ENCODE results near the gene IGF2R.
"Not testable (repeated sequence)": the region's sequence is repeated elsewhere in the genome, so short reads cannot be mapped to it uniquely, and the experiment has no call there.

Gene IGF2R

GRCh38 chr6:159953091-159953601, 15.7 kb upstream of the IGF2R start:
- FAIRE-seq (no peak), DNase-seq (ENCODE audit: low spot score) (no peak)

DNA sequence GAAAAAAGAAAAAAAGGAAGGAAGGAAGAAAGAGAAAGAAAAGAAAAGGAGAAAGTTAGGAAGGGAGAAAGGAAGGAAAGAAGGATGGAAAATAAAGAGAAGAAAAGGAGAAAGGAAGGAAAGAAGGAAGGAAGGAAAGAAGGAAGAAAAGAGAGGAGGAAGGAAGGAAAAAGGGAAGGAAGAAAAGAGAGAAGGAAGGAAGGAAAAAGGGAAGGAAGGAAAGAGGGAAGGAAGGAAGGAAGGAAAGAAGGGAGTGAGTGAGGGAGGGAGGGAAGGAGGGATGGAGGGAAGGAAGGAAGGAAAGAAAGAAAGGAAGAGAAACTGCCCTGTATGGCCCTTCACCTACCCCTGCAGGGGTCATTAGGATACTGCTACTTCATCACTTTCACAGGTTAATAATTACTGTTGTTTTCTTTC, 12.9 kb upstream of the IGF2R start:
- no peak for DNase-seq (ENCODE audit: low spot score)
- no peak for FAIRE-seq

- no peak for FAIRE-seq
- DNase-seq (ENCODE audit: low spot score): no peak
These were observed 11.7 kb upstream of the IGF2R start for GRCh38 chr6:159957071-159957673.

DNA sequence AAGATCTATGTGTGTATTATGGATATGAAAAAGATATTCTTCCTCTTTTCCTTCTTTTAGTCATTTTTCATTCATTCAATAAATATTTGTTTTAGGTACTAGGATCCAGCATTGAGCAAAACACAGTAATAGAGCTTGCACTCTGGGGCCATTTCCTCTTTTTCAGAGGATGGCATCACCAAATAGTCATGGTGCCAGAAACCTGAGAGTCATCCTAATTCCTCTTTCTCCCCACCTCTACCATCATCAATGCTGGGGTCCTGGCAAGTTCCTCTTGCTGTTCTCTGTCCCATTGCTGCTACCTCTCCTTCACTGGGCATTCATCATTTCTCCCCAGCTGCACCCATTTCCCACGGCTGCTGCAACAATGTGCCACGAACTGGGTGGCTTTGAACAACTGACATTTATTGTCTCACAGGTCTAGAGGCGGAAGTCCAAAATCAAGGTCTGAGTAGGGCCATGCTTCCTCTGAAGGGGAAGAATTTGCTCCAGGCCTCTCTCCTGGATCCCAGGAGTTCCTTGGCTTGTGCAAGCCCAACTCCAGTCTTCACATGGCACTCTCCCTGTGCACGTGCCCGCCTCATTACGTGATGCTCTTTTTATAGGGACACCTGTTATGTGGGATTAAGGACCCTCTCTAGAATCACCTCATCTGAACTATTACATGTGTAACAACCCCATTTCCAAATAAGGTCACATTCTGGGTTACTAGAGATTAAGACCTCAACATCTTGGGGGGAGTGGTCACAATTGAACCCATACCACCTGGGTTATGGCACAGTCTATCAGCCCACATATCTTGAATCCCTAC, 9.5 kb upstream of the IGF2R start:
- FAIRE-seq (no peak), DNase-seq (ENCODE audit: low spot score) (no peak)

DNA sequence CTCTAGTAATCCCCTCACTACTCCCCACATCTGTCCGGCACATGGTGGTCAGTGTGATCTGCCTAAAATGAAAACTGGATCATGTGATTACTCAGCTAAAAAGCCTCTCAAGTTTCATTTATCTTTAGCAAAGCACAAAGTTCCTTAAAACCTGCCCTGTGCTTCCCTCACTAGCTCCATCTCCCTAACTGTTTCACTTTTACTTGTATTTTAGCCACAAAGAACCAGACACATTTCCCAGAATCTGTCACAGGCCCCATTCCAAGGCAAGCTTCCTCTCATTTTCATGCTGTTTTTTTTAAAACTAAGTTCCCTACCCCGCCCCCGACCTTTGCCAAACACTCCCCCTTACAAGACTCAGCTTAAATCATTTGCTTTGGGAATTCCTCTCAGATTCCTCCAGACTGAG, 8.9 kb upstream of the IGF2R start:
- FAIRE-seq (no peak), DNase-seq (ENCODE audit: low spot score) (no peak)

DNA sequence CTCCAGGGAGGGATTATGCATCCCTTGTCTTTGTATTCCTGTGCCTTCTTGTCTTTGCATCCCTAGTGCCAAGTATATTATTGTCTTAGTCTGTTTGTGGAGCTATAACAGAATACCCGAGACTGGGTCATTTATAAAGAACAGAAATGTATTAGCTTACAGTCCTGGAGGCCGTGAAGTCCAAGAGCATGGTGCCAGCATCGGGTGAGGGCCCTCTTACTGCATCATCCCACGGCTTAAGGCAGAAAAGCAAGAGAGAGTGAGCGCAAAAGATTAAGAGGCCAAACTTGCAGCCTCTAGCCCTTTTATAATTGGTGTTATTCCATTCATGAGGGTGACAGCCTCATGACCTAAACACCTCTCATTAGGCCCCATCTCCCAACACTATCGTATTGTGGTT, 8.4 kb upstream of the IGF2R start:
- DNase-seq (ENCODE audit: low spot score): no peak
- no peak for FAIRE-seq

GRCh38 chr6:159961528-159961927, 7.4 kb upstream of the IGF2R start:
- FAIRE-seq: no peak

GRCh38 chr6:159963111-159963510, 5.8 kb upstream of the IGF2R start:
- no peak for DNase-seq (ENCODE audit: low spot score)
- FAIRE-seq: no peak

More at GRCh38 chr6:159961528-159961927, 7.4 kb upstream of the IGF2R start:
- DNase-seq (ENCODE audit: low spot score): peak; percentile 47

GRCh38 chr6:159964046-159964445, 4.8 kb upstream of the IGF2R start:
- no peak for FAIRE-seq
- no peak for DNase-seq (ENCODE audit: low spot score)

DNA sequence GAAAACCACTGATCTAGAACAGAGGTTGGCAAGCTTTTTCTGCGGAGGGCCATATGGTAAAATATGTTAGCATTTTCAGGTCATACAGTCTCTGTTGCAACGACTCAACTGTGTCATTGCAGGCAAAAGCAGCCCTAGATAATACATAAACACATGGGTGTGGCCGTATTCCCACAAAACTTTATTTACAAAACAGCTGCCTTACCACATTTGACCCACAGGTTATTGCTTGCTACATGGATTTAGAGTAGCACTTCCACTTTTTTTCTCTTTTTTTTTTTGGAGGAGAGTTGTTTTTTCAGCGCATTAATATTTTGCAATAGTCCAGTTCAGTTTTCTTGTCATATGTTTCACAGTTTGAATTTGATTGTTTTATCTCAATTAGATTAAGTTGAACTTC, 2.5 kb upstream of the IGF2R start:
- no peak for FAIRE-seq

DNA sequence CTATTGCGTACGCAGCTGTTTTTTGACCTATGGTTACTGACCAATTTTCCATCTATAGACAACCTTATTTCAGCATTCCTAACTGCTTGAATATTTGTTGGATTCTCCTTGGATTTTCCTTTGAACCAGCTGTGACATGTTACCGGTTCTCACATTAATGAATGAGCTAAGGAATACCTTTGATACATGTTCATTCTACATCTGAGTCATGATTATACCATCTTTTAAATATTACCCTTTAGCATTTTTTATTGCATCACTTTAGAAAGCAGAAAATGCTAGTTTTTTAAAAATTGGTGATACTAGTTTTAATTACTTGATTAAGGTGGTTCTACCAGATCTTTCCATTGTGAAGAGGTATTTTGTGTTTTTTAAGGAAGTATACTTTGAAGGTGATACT, 1.9 kb upstream of the IGF2R start:
- DNase-seq (ENCODE audit: low spot score): no peak
- FAIRE-seq: no peak

More for the DNA sequence above, 2.5 kb upstream of the IGF2R start:
- DNase-seq (ENCODE audit: low spot score): no peak

GRCh38 chr6:159967621-159968020, 1.3 kb upstream of the IGF2R start:
- DNase-seq (ENCODE audit: low spot score); FAIRE-seq: not testable (repeated sequence)

- FAIRE-seq (no peak), DNase-seq (ENCODE audit: low spot score) (no peak)
These were observed 476 bp downstream of the IGF2R start for GRCh38 chr6:159969204-159969912.

- peak; percentile 23 for FAIRE-seq
- DNase-seq (ENCODE audit: low spot score): peak; percentile 68
These were observed 1.0 kb downstream of the IGF2R start for GRCh38 chr6:159969921-159970320.

DNA sequence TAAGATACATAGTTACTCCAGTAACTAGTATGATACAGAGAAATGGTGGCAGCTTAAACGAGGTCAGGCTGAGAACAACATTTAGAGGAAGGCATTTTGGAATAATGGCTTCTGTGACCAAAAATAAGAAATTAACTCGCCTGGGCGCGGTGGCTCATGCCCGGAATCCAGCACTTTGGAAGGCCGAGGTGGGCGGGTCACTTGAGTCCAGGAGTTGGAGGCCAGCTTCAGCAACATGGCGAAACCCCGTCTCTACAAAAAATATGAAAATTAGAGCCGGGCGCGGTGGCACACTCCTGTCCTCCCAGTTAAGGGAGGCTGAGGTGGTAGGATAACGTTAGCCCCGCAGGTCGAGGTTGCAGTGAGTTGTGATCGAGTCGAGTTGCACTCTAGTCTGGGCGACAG, 1.8 kb downstream of the IGF2R start:
- DNase-seq (ENCODE audit: low spot score): no peak
- no peak for FAIRE-seq

- FAIRE-seq: no peak
- DNase-seq (ENCODE audit: low spot score): no peak
These were observed 2.7 kb downstream of the IGF2R start for GRCh38 chr6:159971341-159972178.

GRCh38 chr6:159972506-159973268, 3.8 kb downstream of the IGF2R start:
- DNase-seq (ENCODE audit: low spot score) (no peak), FAIRE-seq (no peak)

DNA sequence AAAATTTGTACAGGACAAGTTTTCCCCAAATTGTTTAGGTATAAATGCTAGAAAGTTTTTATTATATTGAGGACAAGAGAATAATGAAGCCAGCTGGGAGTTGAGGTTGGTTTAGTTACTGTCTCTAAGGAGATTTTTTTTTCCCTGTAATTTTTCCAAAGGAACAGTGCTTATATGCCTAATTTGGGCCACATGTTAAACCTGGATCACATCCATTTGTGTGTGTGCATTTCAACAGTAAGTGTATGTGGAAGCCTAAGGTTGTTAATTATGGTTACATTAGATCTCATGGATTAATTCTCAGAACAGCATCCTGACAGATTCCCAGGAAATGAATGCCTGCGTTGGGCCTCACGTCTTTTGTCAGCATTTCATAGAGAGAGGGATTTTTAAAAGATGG, 4.5 kb downstream of the IGF2R start:
- no peak for FAIRE-seq
- no peak for DNase-seq (ENCODE audit: low spot score)

- DNase-seq (ENCODE audit: low spot score) (peak; percentile 41), FAIRE-seq (peak; percentile 24)
These were observed 5.1 kb downstream of the IGF2R start for GRCh38 chr6:159973951-159974350.

GRCh38 chr6:159974932-159975331, 6.0 kb downstream of the IGF2R start:
- no peak for FAIRE-seq

More at GRCh38 chr6:159974932-159975331, 6.0 kb downstream of the IGF2R start:
- DNase-seq (ENCODE audit: low spot score): no peak
